ENCODE measurements around the gene TGIF2.

- TF ChIP-seq CTCF (IDR thresholded peaks at IDR 0.05): no peak
- TF ChIP-seq EP300 (IDR thresholded peaks at IDR 0.05): no peak
These were observed 23.8 kb upstream of the TGIF2 start for GRCh38 chr20:36549628-36549941.

All from upper lobe of left lung (tissue), 4 donors.